ENCODE measurements around the gene CAMTA1.

DNA sequence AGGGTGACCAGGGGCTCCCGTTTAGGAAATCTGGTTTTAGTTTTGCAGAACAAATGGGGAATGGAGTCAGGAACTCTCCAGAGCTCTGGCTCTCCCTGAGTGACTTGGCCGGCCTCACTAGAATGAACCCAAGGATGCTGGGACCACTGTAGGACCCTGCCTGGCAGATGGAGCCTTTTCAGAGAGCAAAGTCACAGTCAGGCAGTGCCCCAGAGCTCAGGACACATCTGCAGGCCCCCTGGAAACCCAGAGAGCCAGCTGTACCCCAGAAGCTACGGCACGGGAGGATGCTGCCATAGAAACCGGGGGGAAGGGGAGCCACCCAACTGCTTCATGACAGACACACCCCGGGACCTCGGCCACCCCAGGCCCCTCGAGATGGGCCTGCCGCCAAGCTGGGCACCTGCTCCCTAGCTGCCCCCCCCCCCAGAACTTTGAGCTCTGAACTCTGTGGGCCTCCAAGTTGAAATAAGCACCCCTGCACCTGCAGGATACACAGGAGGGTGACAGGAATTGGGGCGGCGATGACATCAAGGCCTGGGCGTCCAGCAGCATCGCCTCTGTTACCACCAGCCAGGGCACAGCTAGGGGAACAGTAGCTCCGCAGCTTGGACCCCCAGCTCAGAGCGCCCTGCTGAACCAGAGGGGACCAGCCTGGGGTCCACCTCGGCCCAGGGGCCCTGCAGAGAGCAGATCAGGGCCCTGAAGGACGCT lies 894.1 kb downstream of the CAMTA1 start:
- TF ChIP-seq, protein P1, sequence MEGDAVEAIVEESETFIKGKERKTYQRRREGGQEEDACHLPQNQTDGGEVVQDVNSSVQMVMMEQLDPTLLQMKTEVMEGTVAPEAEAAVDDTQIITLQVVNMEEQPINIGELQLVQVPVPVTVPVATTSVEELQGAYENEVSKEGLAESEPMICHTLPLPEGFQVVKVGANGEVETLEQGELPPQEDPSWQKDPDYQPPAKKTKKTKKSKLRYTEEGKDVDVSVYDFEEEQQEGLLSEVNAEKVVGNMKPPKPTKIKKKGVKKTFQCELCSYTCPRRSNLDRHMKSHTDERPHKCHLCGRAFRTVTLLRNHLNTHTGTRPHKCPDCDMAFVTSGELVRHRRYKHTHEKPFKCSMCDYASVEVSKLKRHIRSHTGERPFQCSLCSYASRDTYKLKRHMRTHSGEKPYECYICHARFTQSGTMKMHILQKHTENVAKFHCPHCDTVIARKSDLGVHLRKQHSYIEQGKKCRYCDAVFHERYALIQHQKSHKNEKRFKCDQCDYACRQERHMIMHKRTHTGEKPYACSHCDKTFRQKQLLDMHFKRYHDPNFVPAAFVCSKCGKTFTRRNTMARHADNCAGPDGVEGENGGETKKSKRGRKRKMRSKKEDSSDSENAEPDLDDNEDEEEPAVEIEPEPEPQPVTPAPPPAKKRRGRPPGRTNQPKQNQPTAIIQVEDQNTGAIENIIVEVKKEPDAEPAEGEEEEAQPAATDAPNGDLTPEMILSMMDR (IDR thresholded peaks at IDR 0.05), result no peak
- TF ChIP-seq POLR2A (IDR thresholded peaks at IDR 0.05), result no peak
